H1 (cell line): ENCODE data around the gene RMDN3. TPM values are rescaled to one million over a fixed set of nuclear protein-coding genes. Genes with fewer than 3 reads are reported as not detected.

Experiments
- CTCF ChIA-PET: fragments of 300-600 bp; sonication (Branson Sonifier 250); formaldehyde crosslinking; loops from one replicate; lab custom pipeline; 2021; ENCODE audit not compliant: partially characterized antibody; lab: Charles Lee
- POLR2A ChIA-PET: fragments of 300-600 bp; sonication (Branson Sonifier 250); formaldehyde crosslinking; loops from one replicate; lab custom pipeline; 2021; ENCODE audit warnings: inconsistent platforms; ENCODE audit not compliant: partially characterized antibody; lab: Charles Lee
- DNase-seq, 2 experiments: peaks; one replicate each; pipeline versions ENCODE4 v3.0.0 to v3.0.0-alpha.2; 2010 to 2022; ENCODE audit warnings: low spot score in 2 of 2, low read depth in 1 of 2, mixed read lengths in 1 of 2
- FAIRE-seq: peaks from 2 replicates; lab custom pipeline; 2011; peaks lifted over from hg19 to GRCh38; lab: Jason Lieb, UNC
- H2AFZ ChIP-seq: 2 replicates; pipeline ENCODE4 v1.8.1; 2012; ENCODE audit warnings: low read length, inconsistent platforms
- H2AK5ac ChIP-seq: 2 replicates; pipeline ENCODE4 v1.6.1; 2013; ENCODE audit warnings: low read depth, low read length
- H2BK120ac ChIP-seq: replicated peaks from 2 replicates; pipeline ENCODE3; 2013; ENCODE audit warnings: low read depth, low read length, inconsistent platforms
- H2BK12ac ChIP-seq: 2 replicates; pipeline ENCODE4 v1.6.1; 2013; ENCODE audit warnings: low read depth, low read length
- H2BK15ac ChIP-seq: 2 replicates; pipeline ENCODE4 v1.6.1; 2013; ENCODE audit warnings: low read length
- H2BK20ac ChIP-seq: 2 replicates; pipeline ENCODE4 v1.6.1; 2013; ENCODE audit warnings: low read length
- H2BK5ac ChIP-seq: 2 replicates; pipeline ENCODE4 v1.6.1; 2013; ENCODE audit warnings: low read depth, low read length
- H3K14ac ChIP-seq: 2 replicates; pipeline ENCODE4 v1.6.1; 2013; ENCODE audit warnings: inconsistent platforms; ENCODE audit not compliant: insufficient read length
- H3K18ac ChIP-seq: 2 replicates; pipeline ENCODE4 v1.6.1; 2013; ENCODE audit warnings: low read length; ENCODE audit errors: extremely low read depth
- H3K23ac ChIP-seq: 2 replicates; pipeline ENCODE4 v1.6.1; 2013; ENCODE audit warnings: inconsistent platforms; ENCODE audit not compliant: insufficient read length
- H3K23me2 ChIP-seq: 2 replicates; pipeline ENCODE4 v1.6.1; 2013; ENCODE audit warnings: low read depth, low read length
- H3K27ac ChIP-seq: 2 replicates; pipeline ENCODE4 v1.6.1; 2011; ENCODE audit warnings: low read depth, low read length, inconsistent platforms
- H3K27me3 ChIP-seq, 4 experiments: replicated peaks in 1 of 4; 1 replicate in 1 of 4; 2 replicates in 3 of 4; pipeline versions ENCODE4 v1.6.1 to v1.8.1; 2011 to 2013; ENCODE audit warnings: low read length in 3 of 4, mild to moderate bottlenecking in 3 of 4, inconsistent platforms in 2 of 4, mixed read lengths in 2 of 4, moderate library complexity in 1 of 4; ENCODE audit not compliant: control insufficient read depth in 3 of 4, insufficient read depth in 3 of 4; ENCODE audit errors: extremely low read depth in 1 of 4
- H3K36me3 ChIP-seq, 4 experiments: 2 replicates each; pipeline versions ENCODE4 v1.6.1 to v1.8.1; 2011 to 2013; ENCODE audit warnings: mild to moderate bottlenecking in 4 of 4, low read length in 3 of 4, moderate library complexity in 2 of 4, control low read depth in 1 of 4, inconsistent platforms in 1 of 4; ENCODE audit not compliant: insufficient read depth in 4 of 4, control insufficient read depth in 2 of 4
- H3K4ac ChIP-seq: replicated peaks from 2 replicates; pipeline ENCODE3; 2013; ENCODE audit warnings: low read length, low read depth, mixed read lengths, inconsistent platforms; ENCODE audit not compliant: insufficient read length
- H3K4me1 ChIP-seq, 4 experiments: replicated peaks in 1 of 4; 1 replicate in 1 of 4; 2 replicates in 3 of 4; pipeline versions ENCODE4 v1.6.1 to v1.8.1; 2011 to 2013; ENCODE audit warnings: low read length in 3 of 4, inconsistent platforms in 2 of 4, mixed read lengths in 1 of 4; ENCODE audit not compliant: insufficient read depth in 4 of 4, control insufficient read depth in 3 of 4
- H3K4me2 ChIP-seq, 2 experiments: 2 replicates each; pipeline versions ENCODE4 v1.6.1 to v1.8.1; 2011 to 2013; ENCODE audit warnings: low read depth in 2 of 2, low read length in 2 of 2, control low read depth in 1 of 2, inconsistent platforms in 1 of 2, mild to moderate bottlenecking in 1 of 2; ENCODE audit not compliant: insufficient read depth in 1 of 2
- H3K4me3 ChIP-seq, 4 experiments: fragments of 200-600, 300-600 bp in 1 of 4; sonication (generic), shearing (Covaris generic), sonication (Bioruptor Twin) in 1 of 4; 2 replicates each; pipeline versions ENCODE4 v1.5.1 to v1.8.1; 2011 to 2016; ENCODE audit warnings: low read length in 4 of 4, low read depth in 3 of 4, control low read depth in 2 of 4, inconsistent platforms in 2 of 4, mild to moderate bottlenecking in 2 of 4, mixed read lengths in 1 of 4, moderate library complexity in 1 of 4; ENCODE audit not compliant: insufficient read depth in 2 of 4; ENCODE audit errors: extremely low read depth in 1 of 4
- H3K56ac ChIP-seq: replicated peaks from 2 replicates; pipeline ENCODE3; 2013; ENCODE audit warnings: low read depth, mild to moderate bottlenecking, mixed read lengths, low read length, inconsistent platforms; ENCODE audit not compliant: insufficient read length
- H3K79me1 ChIP-seq: 2 replicates; pipeline ENCODE4 v1.6.1; 2013; ENCODE audit warnings: low read depth, low read length, control low read depth
- H3K79me2 ChIP-seq, 2 experiments: 2 replicates each; pipeline versions ENCODE4 v1.6.1 to v1.8.1; 2012 to 2013; ENCODE audit warnings: low read length in 2 of 2, mild to moderate bottlenecking in 2 of 2, inconsistent platforms in 1 of 2; ENCODE audit not compliant: insufficient read depth in 2 of 2, control insufficient read depth in 1 of 2
- H3K9ac ChIP-seq, 4 experiments: replicated peaks in 1 of 4; 1 replicate in 1 of 4; 2 replicates in 3 of 4; pipeline versions ENCODE4 v1.6.1 to v1.8.1; 2011 to 2013; ENCODE audit warnings: low read depth in 3 of 4, low read length in 3 of 4, control low read depth in 2 of 4, mild to moderate bottlenecking in 2 of 4, moderate library complexity in 2 of 4, inconsistent platforms in 1 of 4; ENCODE audit errors: extremely low read depth in 1 of 4
- H3K9me3 ChIP-seq, 2 experiments: 2 replicates each; pipeline versions ENCODE4 v1.6.1 to v1.8.1; 2012 to 2013; ENCODE audit warnings: mild to moderate bottlenecking in 2 of 2, moderate library complexity in 2 of 2, control low read depth in 1 of 2, inconsistent platforms in 1 of 2, low read depth in 1 of 2, low read length in 1 of 2, mixed read lengths in 1 of 2; ENCODE audit not compliant: insufficient read depth in 2 of 2
- H4K20me1 ChIP-seq, 2 experiments: replicated peaks in 1 of 2; 2 replicates each; pipeline versions ENCODE3 to v1.8.1; 2011 to 2013; ENCODE audit warnings: inconsistent platforms in 2 of 2, low read length in 2 of 2, mild to moderate bottlenecking in 1 of 2; ENCODE audit not compliant: insufficient read depth in 2 of 2, control insufficient read depth in 1 of 2
- H4K5ac ChIP-seq: 2 replicates; pipeline ENCODE4 v1.6.1; 2013; ENCODE audit warnings: low read length, low read depth, mixed read lengths, inconsistent platforms; ENCODE audit not compliant: insufficient read length
- H4K8ac ChIP-seq: 2 replicates; pipeline ENCODE4 v1.8.0; 2013; ENCODE audit warnings: mild to moderate bottlenecking, moderate library complexity, low read length, inconsistent platforms; ENCODE audit not compliant: insufficient read depth; ENCODE audit errors: extremely low read depth
- H4K91ac ChIP-seq: replicated peaks from 2 replicates; pipeline ENCODE3; 2013; ENCODE audit warnings: low read length, mixed read lengths, inconsistent platforms; ENCODE audit not compliant: insufficient read length
- ASH2L ChIP-seq: fragments of 200-600, 300-600 bp; sonication (generic); IDR thresholded peaks from one replicate; pipeline ENCODE4 v1.7.1; 2017; ENCODE audit warnings: low read length
- ATF2 ChIP-seq: IDR thresholded peaks from 2 replicates; pipeline ENCODE4 v1.6.1; 2012; ENCODE audit warnings: low read length, inconsistent platforms
- EGR1 ChIP-seq: IDR thresholded peaks from 2 replicates; pipeline ENCODE4 v1.6.1; 2011; ENCODE audit warnings: low read depth, low read length, borderline replicate concordance
- GABPA ChIP-seq: IDR thresholded peaks from 2 replicates; pipeline ENCODE4 v1.6.1; 2011; ENCODE audit warnings: mild to moderate bottlenecking, low read length, moderate library complexity, borderline replicate concordance; ENCODE audit not compliant: insufficient read depth
- JUND ChIP-seq: IDR thresholded peaks from 2 replicates; pipeline ENCODE4 v1.6.1; 2011; ENCODE audit warnings: mild to moderate bottlenecking, improper control_type of control experiment, low read length
- KDM1A ChIP-seq: fragments of 200-600, 300-600 bp; sonication (generic); IDR thresholded peaks from 2 replicates; pipeline ENCODE4 v1.7.1; 2016; ENCODE audit warnings: mild to moderate bottlenecking, low read length, borderline replicate concordance
- MAX ChIP-seq: IDR thresholded peaks from 2 replicates; pipeline ENCODE4 v1.6.1; 2012; ENCODE audit warnings: inconsistent platforms
- NRF1 ChIP-seq: IDR thresholded peaks from 2 replicates; pipeline ENCODE4 v1.6.1; 2011; ENCODE audit warnings: mild to moderate bottlenecking, low read depth, low read length, improper control_type of control experiment
- SIN3A ChIP-seq, 2 experiments: IDR thresholded peaks in 1 of 2; conservative IDR thresholded peaks in 1 of 2; 2 replicates each; pipeline ENCODE4 v1.6.1; 2011 to 2012; ENCODE audit warnings: low read length in 2 of 2, improper control_type of control experiment in 1 of 2, low read depth in 1 of 2, mild to moderate bottlenecking in 1 of 2
- TAF1 ChIP-seq: IDR thresholded peaks from 2 replicates; pipeline ENCODE4 v1.6.1; 2011; ENCODE audit warnings: mild to moderate bottlenecking, low read depth, low read length
- TEAD4 ChIP-seq: IDR thresholded peaks from 2 replicates; pipeline ENCODE4 v1.6.1; 2012; ENCODE audit warnings: low read depth, low read length, inconsistent platforms, mixed read lengths
- YY1 ChIP-seq: IDR thresholded peaks from 2 replicates; pipeline ENCODE4 v1.6.1; 2011; ENCODE audit warnings: low read depth, mild to moderate bottlenecking, low read length
- whole genome bisulfite sequencing, 2 experiments: shearing (Covaris generic) in 1 of 2; methylation state at CpG; one replicate each; pipeline versions ENCODE4 v1.1.6 to v1.1.7; 2013 to 2015; ENCODE audit warnings: low lambda C conversion rate in 2 of 2, mixed read lengths in 2 of 2, inconsistent platforms in 1 of 2, low coverage in 1 of 2, missing lambda C conversion rate in 1 of 2; ENCODE audit not compliant: insufficient replicate concordance in 2 of 2, insufficient coverage in 1 of 2, insufficient read length in 1 of 2; ENCODE audit errors: extremely low coverage in 1 of 2, missing lambda C conversion rate in 1 of 2; 5-methylcytosine and 5-hydroxymethylcytosine counted together
- polyA plus RNA-seq, 7 experiments: library from polyadenylated mRNA; depleted of rRNA in 3 of 7; stranded (reverse) in 5 of 7; unstranded in 2 of 7; fragments of >200 nt in 5 of 7; fragments of 200-250 nt in 2 of 7; gene quantifications; 1 replicate in 5 of 7; 2 replicates in 1 of 7; 4 replicates in 1 of 7; pipeline versions ENCODE4 v1.2.1 to v1.2.3, GENCODE V29; 2011 to 2013; ENCODE audit warnings: missing spikeins in 2 of 7, mixed read lengths in 2 of 7
- total RNA-seq: library from RNA; stranded (reverse); fragmentation: NEBNext Ultra II Directional; extraction: Animal tissue kit (Norgen Biotek cat#: 25700); gene quantifications from 2 replicates; pipeline ENCODE4 v1.2.1, GENCODE V29; 2021

The RMDN3 gene
- total and polyA plus RNA-seq, 2 of the 8 experiments (the other 6 are each of a cell fraction or from before 2014, with no cell fraction given): 10.8 to 24.1 TPM

- TF ChIP-seq GABPA (no peak), KDM1A (no peak), ATF2 (no peak), NRF1 (no peak), SIN3A (conservative IDR thresholded peaks at IDR 0.05 in 1 of 2, IDR thresholded peaks at IDR 0.05 in 1 of 2; ENCODE audit: low read depth in 1 of 2, low read length in 2 of 2) (no peak), JUND (no peak), ASH2L (no peak), TAF1 (no peak), TEAD4 (no peak), YY1 (no peak), MAX (no peak), EGR1 (no peak)
- no peak overlapping the region for H4K91ac ChIP-seq
- H2BK120ac ChIP-seq: no peak overlapping the region
- ChIA-PET POLR2A (interaction anchor here (1.0 to 3.0 kb wide), 4 partner anchors 11 to 79 kb away, joined by 3 to 11 read pairs (median 4); partner anchors contain the start of genes GCHFR and RAD51), CTCF (interaction anchor here (0.6 to 15.3 kb wide), 7 partner anchors 10 to 98 kb away, joined by 3 to 184 read pairs (median 3); no protein-coding TSS in a partner anchor)
- H3K4me3 ChIP-seq: no peak overlapping the region
- WGBS, 2 experiments: 90% methylated on average over 6 of the region's 6 CpGs; no CpG with 5 or more reads in 1 of the 2 experiments
- H2BK20ac ChIP-seq: no peak overlapping the region
- H3K27me3 ChIP-seq: no peaks in the 10 kb centered on the region
- no peak overlapping the region for H4K5ac ChIP-seq
- H3K4me2 ChIP-seq: no peak overlapping the region
- DNase-seq (no peak), FAIRE-seq (no peak)
- H3K23ac ChIP-seq: no peak overlapping the region
- no peak overlapping the region for H2AK5ac ChIP-seq
- peaks cover 0 to 20% (median 4%) of the 10 kb centered on the region in 4 experiments; a peak in 3 of 8 replicates for H3K36me3 ChIP-seq
- H4K8ac ChIP-seq: no peak overlapping the region
- H2BK12ac ChIP-seq: no peak overlapping the region
- no peaks in the 10 kb centered on the region for H3K23me2 ChIP-seq
- no peaks in the 10 kb centered on the region; the same call in 1 of the 2 replicates for H3K79me1 ChIP-seq
- no peaks in the 10 kb centered on the region for H3K4me1 ChIP-seq
- no peak overlapping the region for H2BK5ac ChIP-seq
- H3K18ac ChIP-seq: no peak overlapping the region
- no peak overlapping the region for H3K9ac ChIP-seq
- no peak overlapping the region for H3K27ac ChIP-seq
- H3K9me3 ChIP-seq: no peaks in the 10 kb centered on the region
- H3K79me2 ChIP-seq: no peaks in the 10 kb centered on the region
- H2BK15ac ChIP-seq: no peak overlapping the region
- no peak overlapping the region for H3K56ac ChIP-seq
- no peak overlapping the region for H3K4ac ChIP-seq
- H3K14ac ChIP-seq: no peak overlapping the region
- no peak overlapping the region for H2AFZ ChIP-seq
- peaks cover 0 to 2% of the 10 kb centered on the region in 2 experiments for H4K20me1 ChIP-seq
Measured at GRCh38 chr15:40773902-40774301, 18.8 kb upstream of the RMDN3 start.
